ENCODE data around the gene GNAS. TPM values are rescaled to one million over a fixed set of nuclear protein-coding genes. Genes with fewer than 3 reads are reported as not detected.

Gene GNAS
- total RNA-seq, 1 donor from 2014 or later, result 744 TPM

GRCh38 chr20:58901488-58902402 is 49.2 kb downstream of the GNAS start:
- TF ChIP-seq CTCF (IDR thresholded peaks at IDR 0.05), result no peak
- intact Hi-C loops (cut with DNase I), result no loop called here
- ATAC-seq (no peak), DNase-seq (no peak)
- Histone ChIP-seq H3K36me3 (peaks cover 71% of the 10 kb centered on the region), H3K4me3 (no peak overlapping the region), H3K9me3 (no peaks in the 10 kb centered on the region), H3K27me3 (ENCODE audit: low read depth) (no peaks in the 10 kb centered on the region), H3K4me1 (peaks cover 54% of the 10 kb centered on the region), H3K27ac (no peak overlapping the region)

GRCh38 chr20:58903614-58904013 is 51.1 kb downstream of the GNAS start:
- H3K4me1 ChIP-seq, result peaks cover 54% of the 10 kb centered on the region
- TF ChIP-seq CTCF (IDR thresholded peaks at IDR 0.05), result no peak
- DNase-seq (no peak), ATAC-seq (no peak)
- no peaks in the 10 kb centered on the region for H3K27me3 ChIP-seq (ENCODE audit: low read depth)
- intact Hi-C loops (cut with DNase I), result no loop called here
- H3K9me3 ChIP-seq, result no peaks in the 10 kb centered on the region
- H3K27ac ChIP-seq, result no peak overlapping the region
- peaks cover 76% of the 10 kb centered on the region for H3K36me3 ChIP-seq
- no peak overlapping the region for H3K4me3 ChIP-seq

- no peak overlapping the region for H3K27ac ChIP-seq
- H3K4me1 ChIP-seq, result peaks cover 50% of the 10 kb centered on the region
- no peak for DNase-seq
- intact Hi-C loops (cut with DNase I), result no loop called here
- ATAC-seq, result no peak
- no peak overlapping the region for H3K4me3 ChIP-seq
- no peaks in the 10 kb centered on the region for H3K9me3 ChIP-seq
- H3K36me3 ChIP-seq, result peaks cover 81% of the 10 kb centered on the region
- TF ChIP-seq CTCF (IDR thresholded peaks at IDR 0.05), result no peak
- no peaks in the 10 kb centered on the region for H3K27me3 ChIP-seq (ENCODE audit: low read depth)
Observed at GRCh38 chr20:58905236-58905635, 52.7 kb downstream of the GNAS start.

- DNase-seq (no peak), ATAC-seq (no peak)
- peaks cover 42% of the 10 kb centered on the region for H3K4me1 ChIP-seq
- H3K9me3 ChIP-seq, result no peaks in the 10 kb centered on the region
- intact Hi-C loops (cut with DNase I), result no loop called here
- H3K4me3 ChIP-seq, result no peak overlapping the region
- TF ChIP-seq CTCF (IDR thresholded peaks at IDR 0.05), result no peak
- H3K27ac ChIP-seq, result no peak overlapping the region
- H3K27me3 ChIP-seq (ENCODE audit: low read depth), result no peaks in the 10 kb centered on the region
- peaks cover 83% of the 10 kb centered on the region for H3K36me3 ChIP-seq
Observed at GRCh38 chr20:58906111-58906510, 53.6 kb downstream of the GNAS start.

- ATAC-seq (peak; percentile 59 to 86), DNase-seq (no peak)
- peak overlapping the region; percentile 38 for H3K4me3 ChIP-seq
- H3K27ac ChIP-seq, result peak overlapping the region; percentile 82
- peaks cover 88% of the 10 kb centered on the region for H3K36me3 ChIP-seq
- H3K27me3 ChIP-seq (ENCODE audit: low read depth), result no peaks in the 10 kb centered on the region
- intact Hi-C loops (cut with DNase I), result no loop called here
- peaks cover 41% of the 10 kb centered on the region for H3K4me1 ChIP-seq
- no peaks in the 10 kb centered on the region for H3K9me3 ChIP-seq
- no peak for TF ChIP-seq CTCF (IDR thresholded peaks at IDR 0.05)
Observed at GRCh38 chr20:58906894-58907293, 54.4 kb downstream of the GNAS start.

Measured in lower lobe of right lung (tissue), 2 donors.